GM19324 (cell line): ENCODE measurements around the gene KLF16.

Experiments used
- ATAC-seq: cut with Tn5 transposase; IDR thresholded peaks from one replicate; pipeline ENCODE4 v1.9.1; 2021; ENCODE audit warnings: mild to moderate bottlenecking, moderate library complexity; ENCODE audit not compliant: unreplicated experiment, low FRiP score

KLF16 gene

GRCh38 chr19:1845642-1846041, 17.7 kb downstream of the KLF16 start:
- ATAC-seq = no peak

GRCh38 chr19:1845125-1845515, 18.3 kb downstream of the KLF16 start:
- no peak for ATAC-seq

DNA sequence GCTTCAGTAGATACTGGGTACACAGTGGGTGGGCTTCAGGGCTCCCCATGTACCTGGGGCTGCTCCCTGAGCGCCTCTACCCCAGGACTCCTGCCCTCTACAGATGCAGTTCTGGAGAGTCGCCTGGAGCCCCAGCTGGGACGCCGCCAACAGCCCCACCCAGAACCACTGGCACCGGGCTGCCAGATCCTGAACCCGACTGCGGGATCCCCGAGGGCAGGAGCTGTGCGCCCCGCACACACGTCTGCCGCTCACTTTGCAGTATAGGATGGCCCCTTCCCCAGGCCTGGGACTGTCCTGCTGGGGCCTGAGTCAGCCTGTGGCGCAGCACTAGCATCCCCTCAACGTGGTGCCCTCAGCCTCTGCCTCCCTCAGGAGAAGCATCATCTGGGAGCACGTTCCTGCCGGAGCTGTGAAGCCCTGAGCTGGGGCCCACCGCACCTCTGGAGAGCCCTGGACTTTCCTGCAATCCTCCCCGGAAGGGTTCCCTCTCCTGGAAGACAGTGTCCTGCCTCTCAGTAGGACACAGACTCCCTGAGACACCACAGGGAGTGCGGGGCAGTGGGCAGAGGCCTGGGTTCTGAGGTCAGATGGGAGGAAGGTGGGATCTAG, 18.8 kb downstream of the KLF16 start:
- ATAC-seq = no peak

DNA sequence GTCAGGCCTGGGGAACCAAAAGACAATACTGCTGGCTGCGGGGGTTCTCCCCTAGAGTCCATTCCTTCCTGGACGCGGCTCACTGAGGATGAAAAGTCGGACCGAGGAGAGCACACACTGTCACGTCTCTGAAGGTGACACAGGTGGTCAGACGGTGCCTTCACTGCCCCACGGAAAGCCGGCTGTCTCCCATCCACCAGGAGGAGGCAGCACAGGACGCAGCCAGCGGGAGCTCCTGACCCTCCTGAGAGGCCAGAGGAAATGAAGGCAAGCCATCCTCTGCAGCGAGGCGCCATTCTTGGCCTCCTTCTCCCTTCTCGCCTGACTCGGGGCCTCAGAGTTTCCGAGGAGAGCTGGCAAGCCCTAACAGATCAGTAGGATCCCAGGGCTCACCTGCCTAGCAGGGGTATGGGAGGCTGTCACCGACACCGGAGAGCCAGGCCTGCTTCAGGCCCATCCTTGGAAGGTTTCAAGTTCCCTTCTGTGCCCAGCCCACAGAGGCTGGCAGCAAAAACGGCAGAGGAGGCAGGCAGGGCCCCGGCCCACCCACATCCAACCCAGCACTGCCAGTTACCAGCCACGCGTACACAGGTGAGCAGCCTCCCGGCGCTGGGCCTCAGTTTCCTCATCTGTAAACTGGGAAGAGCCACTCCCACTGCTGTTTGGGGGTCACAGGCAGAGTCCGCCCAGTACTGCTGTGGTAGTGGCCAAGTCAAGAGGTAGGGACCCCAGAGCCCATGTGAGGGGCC, 19.6 kb downstream of the KLF16 start:
- ATAC-seq = no peak

- no peak for ATAC-seq
Observed at GRCh38 chr19:1843116-1843515, 20.3 kb downstream of the KLF16 start.

GRCh38 chr19:1841209-1841924, 22.0 kb downstream of the KLF16 start:
- ATAC-seq = no peak

DNA sequence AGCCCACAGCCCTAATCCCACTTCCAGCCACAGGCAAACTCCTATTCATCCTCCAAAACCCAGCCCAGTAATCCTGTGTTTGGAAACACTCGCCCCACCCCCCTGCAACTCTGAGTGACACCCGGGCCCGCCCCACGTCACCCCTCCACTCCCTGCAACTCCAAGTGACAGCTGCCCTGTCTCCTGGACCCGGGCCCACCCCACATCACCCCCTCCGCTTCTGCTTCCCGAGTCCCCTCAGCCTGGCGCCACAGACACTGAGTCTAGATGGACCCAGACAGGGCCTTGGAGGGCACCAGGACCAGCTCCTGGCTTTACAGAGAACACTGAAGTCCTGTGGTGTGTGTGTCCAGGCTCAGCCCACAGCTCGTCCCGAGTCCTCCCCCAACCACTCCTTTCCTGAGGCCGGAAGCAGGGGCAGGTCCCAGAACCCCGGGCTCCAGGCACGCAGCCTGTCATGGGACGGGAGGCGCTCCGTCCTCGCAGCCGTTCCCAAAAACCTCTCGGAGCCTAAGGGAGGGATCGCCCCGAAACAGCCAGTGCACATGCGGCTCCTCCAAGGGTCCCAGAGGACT, 22.8 kb downstream of the KLF16 start:
- ATAC-seq = no peak

DNA sequence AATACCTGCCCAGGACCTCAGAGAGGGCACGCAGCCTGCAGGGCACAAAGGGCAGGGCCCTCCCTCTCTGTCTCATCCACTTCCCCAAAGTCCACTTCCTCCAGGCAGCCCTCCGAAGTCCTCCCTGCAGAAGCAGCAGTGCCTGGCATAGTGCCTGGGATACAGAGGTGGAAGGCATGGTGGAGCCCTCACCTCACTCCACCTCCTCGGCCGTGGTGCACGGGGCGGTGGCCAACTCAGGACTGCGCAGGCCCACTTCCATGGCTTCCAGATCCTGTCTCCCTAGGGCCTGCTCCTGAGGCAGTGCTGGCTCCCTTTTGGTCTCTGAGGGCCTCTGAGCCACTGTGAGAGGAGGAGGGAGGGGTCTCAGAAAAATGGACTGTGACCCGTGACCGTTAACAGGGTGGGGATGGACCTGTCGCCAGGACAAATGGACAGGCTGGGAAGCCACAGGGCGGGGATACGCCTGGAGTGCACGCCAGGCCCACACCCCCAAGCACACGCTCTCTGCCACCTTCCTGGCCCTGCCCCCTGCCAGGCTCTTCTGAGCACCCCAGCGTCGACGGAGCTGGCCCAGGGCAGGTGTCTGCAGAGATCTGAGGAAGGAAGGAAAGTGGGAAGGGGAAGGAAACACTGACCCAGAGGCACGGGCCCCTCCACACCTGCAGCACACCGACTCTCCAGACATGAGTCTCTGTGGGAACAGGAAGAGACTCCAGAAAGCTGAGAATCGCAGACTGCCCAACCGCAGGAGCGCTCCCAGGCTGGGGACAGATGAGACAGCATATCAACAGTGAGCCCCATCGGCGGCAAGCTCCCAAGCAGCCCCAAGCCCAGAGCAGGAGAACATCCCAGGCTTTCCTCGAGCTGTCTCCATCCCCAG, 23.5 kb downstream of the KLF16 start:
- ATAC-seq = no peak

- ATAC-seq = no peak
Observed at GRCh38 chr19:1837625-1838105, 25.7 kb downstream of the KLF16 start.

GRCh38 chr19:1837222-1837565, 26.2 kb downstream of the KLF16 start:
- ATAC-seq = no peak

DNA sequence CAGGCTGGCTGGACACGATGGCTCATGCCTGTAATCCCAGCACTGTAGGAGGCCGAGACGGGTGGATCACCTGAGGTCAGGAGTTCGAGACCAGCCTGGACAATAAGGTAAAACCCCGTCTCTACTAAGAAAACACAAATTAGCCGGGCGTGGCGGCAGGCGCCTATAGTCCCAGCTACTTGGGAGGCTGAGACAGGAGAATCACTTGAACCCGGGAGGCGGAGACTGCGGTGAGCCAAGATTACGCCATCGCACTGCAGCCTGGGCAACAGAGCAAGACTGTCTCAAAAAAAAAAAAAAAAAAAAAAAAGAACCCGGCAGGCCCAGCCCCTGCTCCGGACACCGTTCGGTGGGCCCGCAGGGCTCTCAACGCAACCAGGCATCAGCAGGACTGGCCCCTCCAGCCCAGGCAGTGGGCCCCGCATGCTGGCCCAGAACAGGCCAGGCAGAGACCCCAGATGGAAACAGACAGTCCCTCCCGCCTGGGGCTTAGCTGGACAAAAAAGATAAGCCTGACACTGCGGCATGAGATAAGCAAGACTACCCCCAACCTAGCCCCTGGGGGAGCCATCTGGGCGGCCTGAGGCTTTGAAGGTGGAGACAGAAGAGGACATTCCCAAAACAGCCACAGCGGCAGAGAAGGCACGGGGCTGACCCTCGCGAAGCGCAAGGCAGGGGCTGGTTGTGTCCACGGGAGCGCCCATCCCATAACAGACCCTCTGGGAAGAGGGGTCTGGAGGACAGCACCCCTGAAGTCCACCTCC, 26.7 kb downstream of the KLF16 start:
- ATAC-seq = no peak

GRCh38 chr19:1833540-1833939, 29.8 kb downstream of the KLF16 start:
- no peak for ATAC-seq

GRCh38 chr19:1832046-1832663, 31.2 kb downstream of the KLF16 start:
- ATAC-seq = no peak

DNA sequence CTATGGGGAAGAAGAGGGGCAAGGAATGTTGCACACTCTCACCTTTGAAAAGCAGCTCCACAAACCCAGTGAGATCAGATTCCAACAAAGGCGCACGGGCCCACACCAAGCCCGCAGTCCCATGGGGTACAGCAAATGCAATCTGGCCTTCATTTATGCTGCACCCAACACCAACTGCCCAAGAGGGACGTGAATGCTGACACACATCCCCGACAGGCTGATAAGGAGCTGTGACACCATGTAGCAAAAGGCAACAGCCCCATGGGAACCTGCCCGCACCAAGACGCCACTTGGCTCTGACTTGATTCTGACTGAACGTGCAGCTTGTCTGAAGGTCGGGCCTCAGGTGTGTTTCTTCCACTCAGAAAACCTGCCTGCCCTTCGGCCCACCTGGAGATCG, 32.4 kb downstream of the KLF16 start:
- no peak for ATAC-seq

DNA sequence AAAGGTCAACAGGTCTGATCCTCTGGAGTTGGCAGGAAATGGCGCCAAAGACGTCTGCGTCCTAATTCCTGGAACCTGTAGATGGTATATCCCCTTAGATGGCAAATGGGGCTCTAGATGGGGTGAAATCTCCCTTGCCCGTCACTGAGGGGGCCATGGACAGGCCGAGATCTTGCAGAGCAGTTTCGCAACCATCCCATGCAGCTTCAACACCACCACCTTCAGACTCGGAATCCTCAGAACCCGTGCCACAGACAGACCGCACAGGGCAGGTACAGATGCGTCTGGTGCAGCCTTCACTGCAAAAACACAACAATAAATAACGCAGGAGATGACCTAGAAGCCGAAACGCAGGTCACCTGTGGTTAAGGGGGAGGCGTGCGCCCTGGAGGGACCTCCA, 32.8 kb downstream of the KLF16 start:
- no peak for ATAC-seq

- ATAC-seq = no peak
Observed at GRCh38 chr19:1829958-1830357, 33.4 kb downstream of the KLF16 start.

DNA sequence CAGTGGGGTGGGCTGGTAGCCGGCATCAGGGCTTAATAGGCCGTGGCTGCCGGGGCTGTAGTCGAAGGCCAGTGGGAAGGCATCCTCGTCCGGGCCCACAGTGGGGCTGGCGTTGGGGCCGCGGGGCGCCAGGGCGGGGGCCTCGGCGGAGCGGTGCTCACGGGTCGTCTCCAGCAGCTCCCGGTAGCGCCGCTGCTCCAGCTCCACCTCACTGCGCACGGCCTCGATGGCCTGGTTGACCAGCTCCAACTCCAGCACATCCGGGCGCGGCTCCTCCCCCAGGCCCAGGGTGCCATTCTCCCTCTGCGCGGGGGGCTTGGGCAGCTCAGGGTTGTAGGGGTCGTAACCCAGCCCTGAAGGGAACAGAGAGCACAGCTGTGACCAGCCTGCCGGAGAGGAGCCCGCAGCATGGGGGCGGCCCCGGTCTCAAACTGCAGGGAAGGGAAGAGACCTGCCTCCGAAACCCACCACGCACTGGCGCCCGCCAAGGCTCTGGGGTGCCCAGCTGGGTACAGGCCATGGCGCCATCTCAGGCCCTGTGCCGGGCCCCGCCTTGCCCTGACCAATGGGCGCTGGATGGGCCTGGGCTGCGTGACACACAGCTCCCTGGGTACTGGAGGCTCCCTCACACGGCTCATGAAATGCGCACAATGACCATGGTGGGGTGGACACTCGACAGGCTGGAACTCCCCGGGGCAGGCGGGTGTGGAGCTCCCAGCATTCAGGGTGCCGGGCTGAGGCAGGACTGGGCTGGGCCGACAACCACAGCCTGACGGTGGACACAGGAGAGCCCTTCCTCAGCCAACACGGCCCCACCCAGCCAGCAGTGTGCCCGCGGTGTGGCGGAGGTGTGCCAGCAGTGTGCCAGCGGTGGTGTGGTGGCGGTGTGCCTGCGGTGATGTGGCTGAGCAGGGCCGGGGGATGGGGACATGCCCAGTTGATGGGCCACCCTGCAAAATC, 34.8 kb downstream of the KLF16 start:
- ATAC-seq = no peak
